Spinal cord (tissue), 10 donors: Measurements from ENCODE around the gene NRF1. TPM values are rescaled to one million over a fixed set of nuclear protein-coding genes. Genes with fewer than 3 reads are reported as not detected.
"Not testable (repeated sequence)": the region's sequence is repeated elsewhere in the genome, so short reads cannot be mapped to it uniquely, and the experiment has no call there.

Experiments
- DNase-seq, 6 donors: peaks; one replicate each; pipeline versions ENCODE4 v3.0.0 to v3.0.0-alpha.2; 2013 to 2015; ENCODE audit warnings: low spot score in 6 of 6, low read depth in 4 of 6
- H3K27ac ChIP-seq: one replicate; pipeline ENCODE4 v1.5.1; 2013; ENCODE audit warnings: low read depth, low read length, control low read depth
- H3K27me3 ChIP-seq: one replicate; pipeline ENCODE4 v1.6.1; 2013; ENCODE audit warnings: low read length; ENCODE audit not compliant: control insufficient read depth, insufficient read depth
- H3K36me3 ChIP-seq: one replicate; pipeline ENCODE4 v1.6.1; 2013; ENCODE audit warnings: low read length; ENCODE audit not compliant: control insufficient read depth, insufficient read depth
- H3K4me1 ChIP-seq: one replicate; pipeline ENCODE4 v1.6.1; 2013; ENCODE audit warnings: low read length; ENCODE audit not compliant: control insufficient read depth, insufficient read depth
- H3K4me3 ChIP-seq: one replicate; pipeline ENCODE4 v1.5.1; 2013; ENCODE audit warnings: low read depth, low read length, control low read depth
- H3K9me3 ChIP-seq: one replicate; pipeline ENCODE4 v1.6.1; 2013; ENCODE audit warnings: low read length; ENCODE audit not compliant: control insufficient read depth, insufficient read depth
- WGBS: methylation state at CpG from one replicate; pipeline ENCODE4 v1.1.5; 2013; ENCODE audit warnings: missing lambda C conversion rate; ENCODE audit not compliant: insufficient coverage; 5-methylcytosine and 5-hydroxymethylcytosine counted together
- polyA plus RNA-seq, 2 donors: library from polyadenylated mRNA; unstranded; fragments of 120-200 nt; gene quantifications; one replicate each; pipeline ENCODE4 v1.2.1, GENCODE V29; 2013; ENCODE audit not compliant: insufficient read length in 2 of 2
- total RNA-seq, 2 donors: library from RNA; depleted of rRNA in 1 of 2; stranded (reverse); fragments of 120-200 nt in 1 of 2; fragments of >200 nt in 1 of 2; gene quantifications; one replicate each; pipeline versions ENCODE4 v1.2.3 to v1.2.4, GENCODE V29; 2013 to 2014
- donor health status: healthy.

NRF1 gene
- total and polyA plus RNA-seq, 4 donors: 19.9 to 30.0 (median 22.8) TPM

GRCh38 chr7:129670656-129671055 lies 59.1 kb downstream of the NRF1 start:
- Histone ChIP-seq H3K27ac (no peak overlapping the region), H3K4me3 (no peak overlapping the region), H3K36me3 (peaks cover 14% of the 10 kb centered on the region), H3K27me3 (no peaks in the 10 kb centered on the region), H3K9me3 (peaks cover 9% of the 10 kb centered on the region), H3K4me1 (no peaks in the 10 kb centered on the region)
- DNase-seq: peak in 1 of 6 donors; percentile 43

GRCh38 chr7:129671266-129671665 lies 59.7 kb downstream of the NRF1 start:
- DNase-seq: peak in 3 of 6 donors; percentile 10 to 86 (median 15)
- no peaks in the 10 kb centered on the region for H3K27me3 ChIP-seq
- WGBS: 60% methylated on average over 1 of the region's 9 CpGs

DNA sequence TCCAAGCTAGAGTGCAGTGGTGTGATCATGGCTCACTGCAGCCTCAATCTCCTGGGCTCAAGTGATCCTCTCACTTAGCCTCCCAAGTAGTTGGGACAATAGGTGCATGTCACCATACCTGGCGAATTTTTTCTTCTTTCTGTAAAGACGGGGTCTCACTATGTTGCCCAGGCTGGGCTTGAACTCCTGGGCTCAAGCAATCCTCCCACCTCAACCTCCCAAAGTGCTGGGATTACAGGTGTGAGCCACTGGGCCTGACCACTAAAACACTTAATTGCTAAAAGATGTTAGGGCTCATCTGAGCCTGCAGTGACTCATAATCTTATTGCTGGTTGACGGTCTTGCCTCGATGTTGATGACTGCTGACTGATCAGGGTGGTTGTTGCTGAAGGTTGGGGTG lies 63.0 kb downstream of the NRF1 start:
- Histone ChIP-seq H3K9me3 (peaks cover 13% of the 10 kb centered on the region), H3K36me3 (peaks cover 13% of the 10 kb centered on the region)
- not testable (repeated sequence) for H3K27me3 ChIP-seq, DNase-seq, H3K27ac ChIP-seq, H3K4me1 ChIP-seq, H3K4me3 ChIP-seq
- WGBS: no CpG with 5 or more reads among the region's 4 CpGs

More at GRCh38 chr7:129671266-129671665, 59.7 kb downstream of the NRF1 start:
- Histone ChIP-seq H3K36me3 (peaks cover 13% of the 10 kb centered on the region), H3K4me1 (no peaks in the 10 kb centered on the region), H3K27ac (no peak overlapping the region), H3K9me3 (peaks cover 13% of the 10 kb centered on the region), H3K4me3 (no peak overlapping the region)

- H3K4me1 ChIP-seq: no peaks in the 10 kb centered on the region
- no peak overlapping the region for H3K27ac ChIP-seq
- no peaks in the 10 kb centered on the region for H3K27me3 ChIP-seq
- no peak for DNase-seq
- peaks cover 13% of the 10 kb centered on the region for H3K9me3 ChIP-seq
- no CpG with 5 or more reads among the region's 2 CpGs for WGBS
- no peak overlapping the region for H3K4me3 ChIP-seq
- H3K36me3 ChIP-seq: peaks cover 13% of the 10 kb centered on the region
These were observed 64.0 kb downstream of the NRF1 start for GRCh38 chr7:129675521-129675920.

DNA sequence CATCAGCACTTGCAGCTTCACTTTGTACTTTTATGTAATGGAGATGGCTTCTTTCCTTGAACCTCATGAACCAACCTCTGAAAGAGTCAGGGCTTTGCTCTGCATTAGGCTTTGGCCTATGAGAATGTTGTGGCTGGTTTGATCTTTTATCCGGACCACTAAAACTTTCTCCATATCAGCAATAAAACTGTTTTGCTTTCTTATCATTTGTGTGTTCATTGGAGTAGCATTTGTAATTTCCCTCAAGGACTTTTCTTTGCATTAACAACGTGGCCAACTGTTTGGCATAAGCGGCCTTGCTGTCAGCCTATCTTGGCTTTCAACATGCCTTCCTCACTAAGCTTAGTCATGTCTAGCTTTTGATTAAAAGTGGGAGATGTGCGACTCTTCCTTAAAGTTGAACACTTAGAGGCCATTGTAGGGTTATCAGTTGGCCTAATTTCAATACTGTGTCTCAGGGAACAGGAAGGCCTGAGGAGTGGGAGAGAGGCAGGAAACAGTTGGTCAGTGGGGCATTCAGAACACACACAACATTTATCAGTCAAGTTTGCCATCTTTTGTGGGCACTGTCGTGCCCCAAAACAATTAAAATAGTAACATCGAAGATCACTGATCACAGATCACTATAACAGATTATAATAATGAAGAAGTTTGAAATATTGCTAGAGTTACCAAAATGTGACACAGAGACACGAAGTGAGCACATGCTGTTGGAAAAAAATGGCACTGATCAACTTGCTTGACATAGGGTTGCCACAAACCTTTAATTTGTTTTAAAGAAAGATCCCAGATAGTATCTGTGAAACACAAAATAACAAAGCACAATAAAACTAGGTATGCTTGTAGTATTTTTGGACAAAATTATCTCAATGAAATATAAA lies 64.7 kb downstream of the NRF1 start:
- WGBS: 100% methylated on average over 2 of the region's 7 CpGs
- Histone ChIP-seq H3K36me3 (peaks cover 13% of the 10 kb centered on the region), H3K4me3 (no peak overlapping the region), H3K27ac (no peak overlapping the region), H3K4me1 (no peaks in the 10 kb centered on the region), H3K9me3 (peaks cover 13% of the 10 kb centered on the region), H3K27me3 (no peaks in the 10 kb centered on the region)
- no peak for DNase-seq

- no peak for DNase-seq
- Histone ChIP-seq H3K4me3 (no peak overlapping the region), H3K4me1 (no peaks in the 10 kb centered on the region), H3K9me3 (peaks cover 13% of the 10 kb centered on the region), H3K27me3 (no peaks in the 10 kb centered on the region), H3K27ac (no peak overlapping the region), H3K36me3 (peaks cover 8% of the 10 kb centered on the region)
- WGBS: no CpG with 5 or more reads among the region's 4 CpGs
These were observed 66.3 kb downstream of the NRF1 start for GRCh38 chr7:129677796-129678195.

DNA sequence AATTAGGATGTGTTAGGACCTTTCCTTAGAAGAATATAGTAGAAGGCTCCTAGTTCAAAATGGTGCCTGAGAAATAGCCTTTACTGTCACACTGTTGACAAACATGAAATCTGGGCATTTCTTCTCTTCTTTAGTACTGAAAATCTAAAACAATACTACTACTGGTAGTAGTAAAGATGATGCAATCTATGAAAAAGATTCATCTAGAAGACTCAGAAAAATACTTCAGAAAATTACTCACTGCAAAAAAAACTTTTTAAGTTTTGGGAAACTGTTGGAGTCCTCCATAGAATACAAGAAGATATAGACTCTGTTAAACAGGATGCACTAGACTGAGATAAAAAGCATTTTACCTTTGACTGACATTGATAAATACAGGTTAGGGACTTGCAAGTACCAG lies 67.1 kb downstream of the NRF1 start:
- DNase-seq: no peak
- H3K9me3 ChIP-seq: peaks cover 13% of the 10 kb centered on the region
- H3K4me3 ChIP-seq: no peak overlapping the region
- no peak overlapping the region for H3K27ac ChIP-seq
- H3K27me3 ChIP-seq: no peaks in the 10 kb centered on the region
- no peaks in the 10 kb centered on the region for H3K4me1 ChIP-seq
- H3K36me3 ChIP-seq: peaks cover 6% of the 10 kb centered on the region

DNA sequence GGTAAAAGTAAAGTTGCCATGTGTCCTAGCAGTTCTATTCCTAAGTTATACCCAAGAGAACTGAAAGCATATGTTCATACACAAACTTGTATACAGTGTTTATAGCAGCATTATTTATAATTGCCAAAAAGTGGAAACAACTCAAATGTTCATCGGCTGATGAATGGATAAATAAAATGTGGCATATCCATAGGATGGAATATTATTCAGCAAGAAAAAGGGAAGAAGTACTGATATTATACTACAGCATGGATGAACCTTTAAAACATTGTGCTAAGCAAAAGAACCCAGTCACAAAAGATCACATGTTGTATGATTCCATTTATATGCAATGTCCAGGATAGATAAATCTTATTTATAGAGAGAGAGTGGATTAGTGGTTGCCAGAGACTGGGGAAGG lies 68.9 kb downstream of the NRF1 start:
- no peak for DNase-seq
- Histone ChIP-seq H3K36me3 (no peaks in the 10 kb centered on the region), H3K4me1 (no peaks in the 10 kb centered on the region), H3K9me3 (peaks cover 7% of the 10 kb centered on the region), H3K4me3 (no peak overlapping the region), H3K27ac (no peak overlapping the region), H3K27me3 (no peaks in the 10 kb centered on the region)
- WGBS: no CpG with 5 or more reads among the region's 1 CpG

- Histone ChIP-seq H3K4me3 (no peak overlapping the region), H3K4me1 (no peaks in the 10 kb centered on the region), H3K27me3 (no peaks in the 10 kb centered on the region), H3K36me3 (no peaks in the 10 kb centered on the region), H3K27ac (no peak overlapping the region), H3K9me3 (no peaks in the 10 kb centered on the region)
- no peak for DNase-seq
- no CpG with 5 or more reads among the region's 1 CpG for WGBS
These were observed 73.3 kb downstream of the NRF1 start for GRCh38 chr7:129684777-129685176.

GRCh38 chr7:129686063-129686462 lies 74.5 kb downstream of the NRF1 start:
- Histone ChIP-seq H3K4me3 (no peak overlapping the region), H3K9me3 (no peaks in the 10 kb centered on the region), H3K4me1 (no peaks in the 10 kb centered on the region), H3K27me3 (no peaks in the 10 kb centered on the region), H3K36me3 (peaks cover 5% of the 10 kb centered on the region), H3K27ac (no peak overlapping the region)
- DNase-seq: no peak
- 95% methylated on average over 2 of the region's 2 CpGs for WGBS
